ENCODE data around the gene BRF1.

BRF1 gene

GRCh38 chr14:105227346-105227745 is 73.5 kb downstream of the BRF1 start:
- no peak for DNase-seq (ENCODE audit: low spot score)

GRCh38 chr14:105226198-105226597 is 74.6 kb downstream of the BRF1 start:
- no peak for DNase-seq (ENCODE audit: low spot score)

- no peak for DNase-seq (ENCODE audit: low spot score)
Observed at GRCh38 chr14:105224845-105225570, 75.8 kb downstream of the BRF1 start.

- DNase-seq (ENCODE audit: low spot score) = no peak
Observed at GRCh38 chr14:105223770-105224544, 76.8 kb downstream of the BRF1 start.

- DNase-seq (ENCODE audit: low spot score) = no peak
Observed at GRCh38 chr14:105223260-105223659, 77.5 kb downstream of the BRF1 start.

GRCh38 chr14:105221598-105222178 is 79.1 kb downstream of the BRF1 start:
- DNase-seq (ENCODE audit: low spot score) = no peak

GRCh38 chr14:105220699-105221597 is 79.9 kb downstream of the BRF1 start:
- DNase-seq (ENCODE audit: low spot score) = no peak

- DNase-seq (ENCODE audit: low spot score) = no peak
Observed at GRCh38 chr14:105219753-105220152, 81.0 kb downstream of the BRF1 start.

- no peak for DNase-seq (ENCODE audit: low spot score)
Observed at GRCh38 chr14:105219043-105219612, 81.7 kb downstream of the BRF1 start.

GRCh38 chr14:105218611-105219010 is 82.2 kb downstream of the BRF1 start:
- no peak for DNase-seq (ENCODE audit: low spot score)

- no peak for DNase-seq (ENCODE audit: low spot score)
Observed at GRCh38 chr14:105217774-105218173, 83.0 kb downstream of the BRF1 start.

- DNase-seq (ENCODE audit: low spot score) = no peak
Observed at GRCh38 chr14:105216490-105217247, 84.1 kb downstream of the BRF1 start.

- no peak for DNase-seq (ENCODE audit: low spot score)
Observed at GRCh38 chr14:105215602-105216001, 85.2 kb downstream of the BRF1 start.

GRCh38 chr14:105214324-105214915 is 86.4 kb downstream of the BRF1 start:
- DNase-seq (ENCODE audit: low spot score) = no peak

- no peak for DNase-seq (ENCODE audit: low spot score)
Observed at GRCh38 chr14:105213361-105213760, 87.4 kb downstream of the BRF1 start.

GRCh38 chr14:105212541-105213300 is 88.1 kb downstream of the BRF1 start:
- no peak for DNase-seq (ENCODE audit: low spot score)

- no peak for DNase-seq (ENCODE audit: low spot score)
Observed at GRCh38 chr14:105211758-105212089, 89.1 kb downstream of the BRF1 start.

- no peak for DNase-seq (ENCODE audit: low spot score)
Observed at GRCh38 chr14:105211086-105211757, 89.6 kb downstream of the BRF1 start.

GRCh38 chr14:105210266-105211025 is 90.4 kb downstream of the BRF1 start:
- no peak for DNase-seq (ENCODE audit: low spot score)

All from HuH-7 (cell line).